NK-92 (cell line): ENCODE results near the gene PCNT.
"Not testable (repeated sequence)": the region's sequence is repeated elsewhere in the genome, so short reads cannot be mapped to it uniquely, and the experiment has no call there.

ENCODE experiments used
- DNase-seq: peaks from one replicate; lab custom pipeline; 2025; ENCODE audit not compliant: unreplicated experiment; lab: John Stamatoyannopoulos, UW

Gene PCNT

GRCh38 chr21:46403234-46403811 is 79.4 kb downstream of the PCNT start:
- DNase-seq = not testable (repeated sequence)

DNA sequence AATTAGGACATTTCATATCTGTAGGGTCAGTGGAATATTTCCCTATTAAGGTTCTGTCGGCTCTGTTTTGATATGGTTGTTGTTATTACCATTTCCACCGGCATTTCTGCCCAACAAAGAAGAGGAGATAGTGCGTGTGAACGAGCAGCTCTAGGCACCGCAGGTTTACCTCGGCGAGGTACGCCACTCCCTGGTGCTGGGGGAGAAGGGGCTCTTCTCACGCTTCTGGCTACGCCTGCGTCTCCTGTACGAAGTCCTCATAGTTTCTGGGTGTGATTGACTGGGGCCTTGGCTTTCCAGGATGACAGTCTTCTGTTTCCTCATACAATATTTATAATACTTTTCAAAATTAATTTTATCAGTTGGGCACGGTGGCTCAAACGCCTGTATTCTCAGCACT is 80.3 kb downstream of the PCNT start:
- no peak for DNase-seq

DNA sequence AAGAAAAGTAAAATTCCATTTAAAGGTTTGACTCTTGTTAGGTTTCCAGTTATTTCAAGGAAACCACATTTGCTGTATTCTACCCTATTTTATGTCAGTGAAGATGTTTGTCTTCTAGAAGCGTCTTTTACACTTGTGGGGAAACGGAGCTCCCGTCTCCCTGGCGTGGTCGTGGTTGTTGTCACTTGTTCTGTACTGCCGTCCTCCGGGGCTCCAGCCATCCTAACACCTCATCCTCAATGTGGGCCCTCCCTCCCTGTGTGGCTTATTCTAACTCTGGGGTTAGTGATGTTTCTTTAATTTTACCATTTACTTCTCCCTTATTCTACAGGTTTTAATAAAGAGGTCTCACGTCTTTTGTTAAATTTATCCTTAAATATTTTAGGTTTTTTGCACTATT is 82.0 kb downstream of the PCNT start:
- DNase-seq = no peak

DNA sequence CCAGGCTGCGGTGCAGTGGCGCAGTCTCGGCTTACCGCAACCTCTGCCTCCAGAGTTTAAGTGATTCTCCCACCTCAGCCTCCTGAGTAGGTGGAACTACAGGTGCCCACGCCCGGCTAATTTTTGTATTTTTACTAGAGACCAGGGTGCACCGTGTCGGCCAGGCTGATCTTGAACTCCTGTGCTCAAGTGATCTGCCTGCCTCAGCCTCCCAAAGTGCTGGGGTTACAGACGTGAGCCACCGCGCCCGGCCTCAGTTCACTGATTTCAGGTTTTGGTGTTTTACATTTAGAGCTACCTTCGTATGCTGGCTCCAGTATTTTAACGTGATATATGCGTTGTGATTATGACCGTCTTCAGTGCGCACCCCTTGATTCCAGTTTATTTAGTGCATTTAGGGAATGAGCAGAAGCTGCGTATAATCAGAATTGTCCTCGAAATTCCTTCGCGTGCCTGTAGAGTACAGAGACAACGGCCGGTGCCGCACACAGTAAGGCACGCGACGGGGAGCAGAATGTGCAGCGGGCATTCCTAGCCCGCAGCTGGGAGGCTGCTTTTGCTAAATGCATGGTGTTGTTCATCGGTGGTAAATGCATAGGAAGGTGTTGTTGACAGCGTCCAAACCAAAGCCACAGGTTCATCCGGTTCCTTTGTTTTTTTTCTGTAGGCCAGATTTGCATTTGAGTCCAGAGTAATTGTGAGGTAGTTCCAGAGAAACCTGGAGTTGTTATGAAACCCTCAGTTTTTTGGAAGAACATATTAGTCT is 85.9 kb downstream of the PCNT start:
- no peak for DNase-seq

DNA sequence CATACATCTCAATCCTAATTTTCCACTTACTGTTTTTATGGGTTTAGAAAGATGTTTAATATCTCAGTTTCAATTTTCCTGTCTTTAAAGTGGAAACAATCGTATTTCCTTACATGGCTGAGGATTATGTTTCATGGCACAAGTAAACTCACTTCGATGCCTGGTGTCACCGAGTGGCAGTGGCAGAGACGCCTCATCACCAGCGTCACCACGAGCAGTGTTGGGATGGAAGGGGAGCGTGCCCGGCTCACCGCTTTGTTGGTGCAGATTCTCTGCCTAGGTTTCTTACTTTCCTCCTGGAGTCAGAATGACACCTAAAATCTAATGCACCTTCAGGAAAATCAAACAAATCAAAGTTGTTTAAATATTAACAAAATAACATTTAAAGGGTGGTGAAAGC is 86.6 kb downstream of the PCNT start:
- DNase-seq = no peak

GRCh38 chr21:46411236-46411635 is 87.3 kb downstream of the PCNT start:
- no peak for DNase-seq

DNA sequence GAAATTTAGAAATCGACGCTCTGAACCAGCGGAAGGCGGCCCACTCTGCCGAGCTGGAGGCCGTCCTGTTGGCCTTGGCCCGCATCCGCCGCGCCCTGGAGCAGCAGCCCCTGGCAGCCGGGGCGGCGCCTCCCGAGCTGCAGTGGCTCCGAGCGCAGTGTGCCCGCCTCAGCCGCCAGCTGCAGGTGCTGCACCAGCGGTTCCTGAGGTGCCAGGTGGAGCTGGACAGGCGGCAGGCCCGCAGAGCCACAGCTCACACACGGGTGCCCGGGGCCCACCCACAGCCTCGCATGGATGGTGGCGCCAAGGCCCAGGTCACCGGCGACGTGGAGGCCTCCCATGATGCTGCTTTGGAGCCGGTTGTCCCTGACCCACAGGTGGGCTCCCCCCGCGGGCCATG is 87.7 kb downstream of the PCNT start:
- no peak for DNase-seq

DNA sequence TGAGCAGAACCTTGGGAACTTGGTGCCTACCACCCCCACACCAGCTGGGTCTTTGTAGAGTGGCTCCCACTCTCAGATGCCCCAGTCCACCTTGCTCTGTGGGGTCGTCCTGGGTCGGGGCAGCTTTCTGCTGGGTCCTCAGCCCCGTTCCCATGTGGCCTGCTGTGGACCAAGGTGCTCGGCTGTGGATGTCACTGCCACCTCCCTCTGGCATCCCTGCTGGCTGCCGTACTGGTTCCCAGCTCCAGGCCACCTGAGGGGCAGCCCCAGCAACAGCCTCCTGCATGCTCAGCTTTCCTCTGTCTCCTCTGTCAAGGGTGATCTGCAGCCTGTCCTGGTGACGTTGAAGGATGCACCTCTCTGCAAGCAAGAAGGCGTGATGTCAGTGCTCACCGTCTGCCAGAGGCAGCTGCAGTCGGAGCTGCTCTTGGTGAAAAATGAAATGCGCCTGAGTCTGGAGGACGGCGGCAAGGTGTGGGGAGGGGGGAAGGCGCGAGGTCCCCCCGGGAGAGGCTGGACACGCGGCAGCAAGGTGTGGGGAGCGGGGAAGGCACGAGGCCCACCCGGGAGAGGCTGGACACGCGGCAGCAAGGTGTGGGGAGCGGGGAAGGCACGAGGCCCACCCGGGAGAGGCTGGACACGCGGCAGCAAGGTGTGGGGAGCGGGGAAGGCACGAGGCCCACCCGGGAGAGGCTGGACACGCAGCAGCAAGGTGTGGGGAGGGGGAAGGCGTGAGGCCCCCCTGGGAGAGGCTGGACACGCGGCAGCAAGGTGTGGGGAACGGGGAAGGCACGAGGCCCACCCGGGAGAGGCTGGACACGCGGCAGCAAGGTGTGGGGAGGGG is 88.8 kb downstream of the PCNT start:
- DNase-seq = no peak

DNA sequence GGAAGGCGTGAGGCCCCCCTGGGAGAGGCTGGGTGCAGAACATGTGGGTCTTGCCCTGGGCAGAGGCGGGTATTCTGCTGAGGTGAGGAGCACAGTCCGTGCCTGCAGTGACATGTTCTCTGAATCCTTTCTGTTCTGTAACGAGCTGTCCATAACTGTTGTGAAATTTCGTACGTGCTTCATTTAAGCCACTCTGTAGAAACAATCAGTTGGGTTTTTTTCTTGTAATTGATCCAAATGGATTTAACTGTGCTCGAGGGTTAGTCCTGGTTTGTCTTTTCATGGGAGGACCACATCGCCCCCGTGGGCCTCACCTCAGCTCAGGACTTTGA is 89.4 kb downstream of the PCNT start:
- DNase-seq = no peak

GRCh38 chr21:46414965-46415275 is 91.0 kb downstream of the PCNT start:
- no peak for DNase-seq

- no peak for DNase-seq
Observed at GRCh38 chr21:46416551-46416950, 92.6 kb downstream of the PCNT start.

DNA sequence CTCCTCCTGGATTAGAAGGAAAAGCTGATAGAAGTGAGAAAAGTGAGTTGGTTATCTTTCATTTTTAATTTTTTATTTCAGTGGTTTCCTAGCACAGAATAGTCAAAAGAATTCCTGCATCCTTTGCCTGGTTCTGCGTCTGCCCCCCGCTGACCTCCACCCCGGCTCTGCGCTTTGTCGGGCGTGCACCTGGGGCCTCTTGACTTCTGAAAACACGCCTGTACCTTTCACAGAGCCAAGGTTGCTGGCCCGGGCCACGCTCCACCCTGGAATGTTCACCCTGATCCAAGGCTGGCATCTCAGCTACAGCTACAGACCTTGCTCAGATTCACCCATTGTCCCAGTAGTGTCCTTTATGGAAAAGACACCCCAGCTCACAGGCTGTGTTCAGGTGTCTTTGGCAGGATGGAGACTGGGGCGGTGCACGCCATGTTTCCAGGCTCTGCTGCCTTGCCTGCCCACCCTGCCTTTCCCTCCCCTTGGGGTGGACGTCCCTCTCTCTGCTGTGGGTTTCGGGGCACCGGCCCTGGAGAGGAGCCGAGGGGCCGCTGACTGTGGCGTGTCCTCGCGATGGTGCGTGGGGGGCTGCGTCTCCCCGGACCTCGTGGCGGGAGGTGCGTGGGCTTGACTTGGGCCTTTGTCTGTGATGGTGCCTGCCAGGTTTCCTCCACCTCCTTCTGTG is 94.5 kb downstream of the PCNT start:
- no peak for DNase-seq

- DNase-seq = no peak
Observed at GRCh38 chr21:46420241-46421190, 96.6 kb downstream of the PCNT start.

GRCh38 chr21:46421191-46421750 is 97.3 kb downstream of the PCNT start:
- DNase-seq = no peak

DNA sequence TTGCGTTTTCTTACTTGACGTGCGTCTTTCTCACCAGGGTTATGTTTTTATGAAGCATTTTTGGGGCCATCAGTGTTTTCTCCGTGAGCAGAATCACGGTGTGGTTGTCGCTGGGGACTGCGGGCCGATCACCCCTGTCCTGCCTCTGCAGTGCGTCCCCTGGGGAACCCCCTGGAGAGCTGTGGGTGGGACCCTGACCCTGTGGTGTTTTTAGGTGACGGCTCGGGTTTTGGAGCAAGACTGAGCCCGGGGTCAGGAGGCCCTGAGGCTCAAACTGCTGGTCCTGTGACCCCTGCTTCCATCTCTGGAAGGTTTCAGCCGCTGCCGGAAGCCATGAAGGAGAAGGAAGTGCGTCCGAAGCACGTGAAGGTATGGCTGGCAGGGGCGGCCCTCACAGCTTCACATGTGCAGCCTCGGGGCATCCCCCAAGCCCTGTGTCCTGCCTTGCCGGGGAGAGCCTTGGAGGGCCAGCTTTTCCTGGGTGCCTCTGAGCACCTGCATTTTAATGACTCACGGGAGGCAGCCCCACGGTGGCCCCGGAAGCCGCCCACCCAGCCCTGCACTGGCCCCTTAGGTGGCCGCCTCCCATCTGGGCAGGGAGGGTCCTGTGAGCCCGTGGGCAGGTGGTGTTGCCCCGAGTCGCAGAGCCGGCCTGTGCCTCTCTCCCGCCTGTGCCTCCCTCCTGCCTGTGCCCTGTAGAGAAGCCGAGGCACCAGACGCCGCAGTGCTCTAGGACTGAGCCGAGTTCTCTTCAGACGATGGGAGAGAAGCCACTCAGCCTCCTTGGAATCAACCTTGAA is 98.0 kb downstream of the PCNT start:
- DNase-seq = no peak

GRCh38 chr21:46422636-46423241 is 98.8 kb downstream of the PCNT start:
- no peak for DNase-seq

DNA sequence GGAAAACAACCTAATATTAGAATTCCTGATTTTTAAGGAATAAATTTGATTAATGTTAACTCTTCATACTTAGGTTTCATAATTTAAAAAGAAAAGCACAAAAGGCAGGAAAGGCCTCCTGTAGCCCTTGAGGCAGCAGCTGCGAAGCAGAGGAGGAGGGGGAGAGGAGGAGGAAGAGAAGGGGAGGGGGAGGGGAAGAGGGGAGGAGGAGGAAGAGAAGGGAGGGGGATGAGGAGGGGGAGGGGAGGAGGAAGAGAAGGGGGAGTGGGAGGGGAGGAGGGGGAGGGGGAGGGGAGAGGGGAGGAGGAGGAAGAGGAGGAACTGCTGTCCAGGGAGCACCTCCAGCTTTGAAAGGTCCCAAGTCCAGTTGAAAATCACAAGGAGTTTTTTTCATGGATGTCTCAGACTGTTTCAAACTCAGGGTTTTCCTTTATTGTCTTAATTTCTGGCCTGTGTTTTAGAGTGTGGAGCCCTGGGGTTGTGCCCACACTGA is 99.6 kb downstream of the PCNT start:
- DNase-seq = no peak

DNA sequence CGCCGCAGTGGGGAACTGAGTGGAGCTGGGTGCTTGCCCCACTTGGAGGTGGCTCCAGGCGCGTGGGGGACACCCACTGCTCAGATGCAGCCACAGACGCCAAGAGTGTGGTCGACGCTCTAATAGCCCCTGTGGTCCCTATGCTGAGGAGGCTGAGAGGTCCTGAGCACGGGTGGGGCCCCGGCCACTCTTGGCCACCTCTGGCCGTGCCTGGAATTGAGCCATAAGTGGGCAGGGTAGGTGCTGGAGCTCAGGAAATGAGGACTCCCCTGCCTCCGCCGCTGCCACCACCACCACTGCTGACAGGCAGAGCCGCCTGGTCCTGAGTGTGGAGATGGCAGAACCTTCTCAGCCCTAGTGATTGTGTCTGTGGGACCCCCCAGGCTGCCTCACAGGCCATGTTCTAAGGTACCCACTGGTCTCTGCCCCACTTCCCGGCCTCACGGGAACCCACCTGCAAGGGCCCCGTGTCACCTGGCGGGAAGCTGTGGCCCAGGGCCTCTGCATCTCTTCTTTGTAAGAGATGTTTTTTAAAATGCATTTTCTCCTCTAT is 100.2 kb downstream of the PCNT start:
- no peak for DNase-seq

DNA sequence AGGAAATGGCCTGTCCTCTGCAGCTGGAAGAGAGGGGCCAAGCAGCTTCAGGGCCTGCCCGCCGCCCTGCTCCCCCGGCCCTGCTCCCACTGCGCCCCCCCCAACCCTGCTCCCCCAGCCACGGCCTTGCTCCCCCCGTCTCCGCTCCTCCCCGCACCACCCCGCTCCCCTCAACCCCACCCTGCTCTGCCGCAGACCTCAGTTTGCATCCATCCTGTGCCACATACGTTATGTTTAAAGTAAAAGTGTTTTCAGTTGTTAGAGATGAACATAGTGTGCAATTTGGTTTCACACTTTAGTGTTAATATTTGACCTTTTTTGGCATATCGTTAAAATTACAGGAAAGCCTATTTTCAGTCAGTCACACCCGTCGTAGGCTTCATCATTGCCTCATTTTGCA is 100.7 kb downstream of the PCNT start:
- DNase-seq = no peak
